Stimulated activated CD4-positive, alpha-beta T cell treated with anti-CD3 and anti-CD28 coated beads, Interleukin-2, amount 100 ng/mL, for 4 hours (primary cell): ENCODE results near the gene ABCD3.
A peak's percentile ranks its signal among the peaks of the same experiment; 100 is the strongest.
"Not testable (repeated sequence)": the region's sequence is repeated elsewhere in the genome, so short reads cannot be mapped to it uniquely, and the experiment has no call there.

ENCODE experiments used
- DNase-seq: peaks from one replicate; pipeline ENCODE4 v3.0.0-alpha.2; 2020; ENCODE audit warnings: low read depth

Gene ABCD3

GRCh38 chr1:94417978-94418663 lies at the start of gene ABCD3:
Gene ABCD3, plus strand, starts transcription at chr1:94418389. Its CDS starts 90 bp downstream, at chr1:94418479.
- peak; percentile 97 for DNase-seq

DNA sequence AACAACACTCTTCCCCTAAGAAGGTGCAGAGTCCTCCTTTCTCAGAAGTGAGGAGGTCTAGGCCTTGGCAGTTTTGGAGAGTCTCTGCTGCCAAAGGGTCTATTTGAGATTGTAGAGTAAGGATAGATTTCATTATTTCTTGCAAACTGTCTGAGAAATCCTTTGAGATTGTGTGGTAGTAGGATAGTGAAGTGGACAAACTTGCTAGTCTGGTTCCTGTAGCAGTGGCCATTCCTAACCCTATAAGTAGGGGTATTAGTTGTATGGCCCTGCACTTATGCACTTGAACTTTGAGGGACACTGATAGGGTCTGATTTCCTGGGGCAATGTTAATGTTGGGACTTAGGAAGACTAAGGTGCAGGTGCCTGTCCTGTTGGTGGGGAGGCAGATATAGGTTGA lies 45.4 kb upstream of the ABCD3 start:
- DNase-seq = not testable (repeated sequence)

DNA sequence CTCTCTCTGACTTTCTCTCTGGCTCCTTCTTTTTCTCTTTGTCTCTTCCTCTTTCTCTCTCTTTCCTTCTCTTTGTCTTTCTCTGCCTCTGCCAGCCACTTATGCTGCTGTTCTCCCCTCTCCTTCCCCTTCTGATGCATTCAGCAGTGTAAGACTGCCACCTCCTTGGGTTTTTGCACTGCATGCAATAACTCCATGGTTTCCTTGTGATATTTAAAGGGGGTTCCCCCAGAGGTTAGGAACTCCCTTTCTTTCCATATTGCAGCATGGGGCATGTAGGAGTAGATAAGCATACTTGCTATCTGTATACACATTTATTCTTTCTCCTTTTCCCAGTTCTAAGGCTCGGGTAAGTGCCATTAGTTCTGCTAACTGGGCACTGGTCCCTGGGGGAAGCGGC lies 44.9 kb upstream of the ABCD3 start:
- not testable (repeated sequence) for DNase-seq

GRCh38 chr1:94375666-94376065 lies 42.5 kb upstream of the ABCD3 start:
- DNase-seq = not testable (repeated sequence)

DNA sequence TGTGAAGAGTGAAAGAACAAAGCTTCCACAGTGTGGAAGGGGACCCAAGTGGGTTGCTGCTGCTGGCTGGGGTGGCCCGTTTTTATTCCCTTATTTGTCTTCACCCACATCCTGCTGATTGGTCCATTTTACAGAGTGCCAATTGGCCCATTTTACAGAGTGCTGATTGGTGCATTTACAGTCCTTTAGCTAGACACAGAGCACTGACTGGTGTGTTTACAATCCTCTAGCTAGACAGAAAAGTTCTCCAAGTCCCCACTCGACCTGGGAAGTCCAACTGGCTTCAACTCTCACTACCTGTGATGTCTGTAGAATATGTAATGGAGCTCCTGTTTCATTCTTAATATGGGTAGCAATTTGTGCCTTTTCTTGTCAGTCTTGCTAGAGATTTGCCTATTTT lies 39.7 kb upstream of the ABCD3 start:
- not testable (repeated sequence) for DNase-seq

DNA sequence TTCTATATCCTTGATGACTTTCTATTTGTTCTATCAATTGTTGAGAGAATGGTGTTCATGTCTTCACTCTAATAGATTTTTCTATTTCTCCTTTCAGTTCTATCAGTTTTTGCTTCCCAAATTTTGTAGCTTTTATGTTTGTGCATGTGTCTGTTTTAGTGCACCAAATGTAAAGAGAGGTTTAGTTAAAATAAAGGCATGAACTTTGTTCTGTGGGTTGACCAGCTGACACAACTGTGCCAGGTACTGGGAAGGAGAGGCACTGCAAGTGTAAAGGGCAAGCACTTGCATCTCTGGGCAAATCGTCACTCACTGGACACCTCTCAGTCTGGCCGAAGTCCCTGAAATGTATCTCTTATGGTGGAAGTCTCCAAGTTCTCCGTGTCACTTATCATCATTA lies 38.6 kb upstream of the ABCD3 start:
- DNase-seq = no peak

GRCh38 chr1:94382201-94382600 lies 36.0 kb upstream of the ABCD3 start:
- no peak for DNase-seq

DNA sequence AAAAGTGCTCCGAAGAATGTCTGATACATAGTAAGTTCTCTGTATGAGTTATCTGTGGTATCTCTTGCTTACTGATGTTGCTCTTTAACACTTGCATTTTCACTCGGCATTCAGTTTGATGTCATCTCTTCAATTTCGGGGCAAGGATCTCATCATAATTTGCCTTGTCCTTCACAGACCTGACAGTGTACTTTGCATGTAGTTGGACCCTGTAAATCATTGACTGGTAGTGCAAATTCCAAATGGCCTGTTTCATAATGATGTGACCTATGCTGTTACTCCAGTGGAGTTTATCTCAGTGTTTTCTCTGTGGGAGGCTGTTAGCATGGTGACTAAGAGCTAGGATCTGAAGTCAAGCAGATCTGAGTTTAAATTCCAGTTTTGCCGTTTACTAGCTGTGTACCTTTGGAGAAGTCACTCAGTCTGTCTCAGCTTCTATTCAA lies 34.2 kb upstream of the ABCD3 start:
- no peak for DNase-seq

- no peak for DNase-seq
These were observed 33.5 kb upstream of the ABCD3 start for GRCh38 chr1:94384485-94385265.

GRCh38 chr1:94385308-94385929 lies 32.8 kb upstream of the ABCD3 start:
- DNase-seq = no peak

DNA sequence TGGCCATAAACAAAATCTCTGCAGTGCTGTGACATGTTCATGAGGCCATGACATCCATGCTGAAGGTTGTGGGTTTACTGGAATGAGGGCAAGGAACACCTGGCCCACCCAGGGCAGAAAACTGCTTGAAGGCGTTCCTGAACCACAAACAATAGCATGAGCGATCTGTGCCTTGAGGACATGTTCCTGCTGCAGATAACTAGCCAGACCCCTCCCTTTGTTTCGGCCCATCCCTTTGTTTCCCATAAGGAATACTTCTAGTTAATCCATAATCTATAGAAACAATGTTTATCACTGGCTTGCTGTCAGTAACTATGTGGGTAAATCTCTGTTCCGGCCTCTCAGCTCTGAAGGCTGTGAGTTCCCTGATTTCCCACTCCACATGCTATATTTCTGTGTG lies 28.9 kb upstream of the ABCD3 start:
- DNase-seq = no peak

DNA sequence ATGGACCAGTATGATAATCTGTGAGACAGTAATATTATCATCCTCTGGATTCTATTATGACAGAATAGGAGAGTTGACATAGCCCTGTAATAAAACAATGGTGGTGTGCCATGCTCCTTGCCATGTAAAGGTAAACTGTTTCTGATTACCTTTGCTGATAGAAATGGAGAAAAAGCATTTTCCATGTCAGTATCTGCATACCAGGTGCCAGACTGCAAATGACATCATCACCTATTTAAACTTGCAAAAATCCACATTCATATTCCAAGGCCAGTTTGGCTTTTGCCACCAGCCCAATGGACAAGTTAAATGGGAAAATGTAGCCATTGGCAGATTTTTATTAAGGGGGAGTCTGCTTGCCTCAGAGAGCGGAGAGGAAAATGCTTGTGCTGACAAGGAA lies 23.9 kb upstream of the ABCD3 start:
- no peak for DNase-seq

GRCh38 chr1:94395231-94395630 lies 23.0 kb upstream of the ABCD3 start:
- no peak for DNase-seq

- no peak for DNase-seq
These were observed 22.4 kb upstream of the ABCD3 start for GRCh38 chr1:94395748-94396309.

DNA sequence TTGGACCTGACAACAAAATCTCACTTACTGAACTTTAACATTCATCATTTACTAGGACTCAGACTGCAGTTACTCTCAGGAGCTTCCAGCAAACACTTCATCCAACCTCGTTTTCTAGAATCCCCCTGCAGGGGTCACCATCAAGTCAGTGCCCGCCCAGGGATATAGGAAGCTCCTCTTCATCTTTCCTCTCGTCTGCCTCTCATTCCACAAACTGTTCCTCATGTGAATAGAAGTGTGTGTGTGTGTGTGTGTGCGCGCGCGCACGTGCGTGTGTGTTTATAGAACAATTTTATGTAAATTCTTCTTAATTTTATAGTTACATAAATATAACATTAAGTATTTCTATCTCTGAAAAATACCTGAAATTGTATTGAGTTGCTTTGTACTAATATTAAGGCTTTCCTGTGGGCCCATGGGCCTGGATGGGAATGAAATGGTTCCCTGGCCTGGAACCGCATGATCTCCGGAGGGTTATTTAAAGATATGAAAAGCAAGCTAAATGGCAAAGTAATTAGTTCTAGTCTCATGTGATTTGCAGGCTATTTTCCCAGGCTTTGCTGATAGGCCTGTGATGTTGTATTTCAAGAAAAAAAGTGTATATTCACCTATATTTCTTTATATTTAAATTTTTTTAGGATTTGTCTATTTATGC lies 21.7 kb upstream of the ABCD3 start:
- DNase-seq = no peak

GRCh38 chr1:94398356-94398755 lies 19.8 kb upstream of the ABCD3 start:
- DNase-seq = no peak

DNA sequence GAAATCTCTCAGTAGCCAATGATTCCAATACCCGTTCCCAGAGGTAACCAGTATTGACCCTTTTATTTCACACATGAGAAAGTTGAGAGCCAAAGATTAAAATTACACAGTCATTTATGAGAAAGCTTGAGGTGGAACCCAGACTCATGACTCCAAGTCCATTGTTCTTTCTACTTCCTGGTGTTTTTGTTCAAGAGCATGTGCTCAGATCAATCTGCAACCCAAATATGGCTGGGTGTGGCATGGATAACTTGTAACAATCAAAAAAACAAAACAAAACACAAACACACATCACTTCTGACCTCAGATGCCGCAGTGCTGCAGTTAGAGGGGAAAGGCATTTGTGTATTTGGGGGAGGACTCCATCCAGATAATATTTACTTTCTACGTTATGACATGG lies 18.7 kb upstream of the ABCD3 start:
- DNase-seq = no peak

DNA sequence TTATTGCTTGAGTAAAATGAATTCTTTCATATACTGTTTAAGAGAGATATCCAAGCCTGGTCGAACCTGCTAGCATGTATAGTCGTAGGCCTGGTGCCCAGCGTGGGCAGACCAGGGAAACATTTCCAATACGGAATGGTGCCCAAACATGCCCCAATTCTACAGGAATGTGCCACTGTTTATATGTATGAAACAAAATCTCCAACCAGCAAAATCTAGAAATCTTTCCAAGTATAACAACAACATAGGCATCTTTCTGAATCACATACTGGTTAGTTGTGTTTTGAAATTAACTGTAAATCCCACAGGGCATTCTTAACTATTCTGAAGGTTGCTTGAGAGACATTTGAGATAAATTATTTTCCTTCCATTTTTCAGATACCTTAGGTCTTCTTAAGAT lies 17.0 kb upstream of the ABCD3 start:
- DNase-seq = no peak

DNA sequence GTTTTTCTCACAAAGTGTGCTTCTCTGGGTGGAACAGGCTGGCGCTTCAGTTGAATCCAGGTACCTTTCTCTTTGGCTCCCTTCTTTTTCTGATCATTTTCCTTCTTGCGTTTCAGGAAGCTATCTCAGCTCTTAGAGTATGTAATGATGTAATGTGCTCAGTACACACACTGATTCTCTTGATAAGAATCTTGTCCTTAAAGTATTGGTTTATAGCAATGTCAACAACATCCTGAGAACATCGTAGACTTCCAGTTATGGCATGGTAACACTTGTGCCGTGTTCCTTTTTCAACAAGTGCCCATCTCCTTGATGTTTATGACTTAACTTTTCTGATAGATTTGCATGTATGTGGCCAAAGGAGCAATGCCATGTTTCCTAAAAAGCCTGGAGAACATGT lies 11.7 kb upstream of the ABCD3 start:
- no peak for DNase-seq

GRCh38 chr1:94408104-94408830 lies 9.9 kb upstream of the ABCD3 start:
- DNase-seq = no peak

- no peak for DNase-seq
These were observed 7.0 kb upstream of the ABCD3 start for GRCh38 chr1:94411237-94411636.

- no peak for DNase-seq
These were observed 4.9 kb upstream of the ABCD3 start for GRCh38 chr1:94413311-94413710.
